Lung (tissue), 12 donors: Measurements from ENCODE around the gene TMEM184A. TPM values are rescaled to one million over a fixed set of nuclear protein-coding genes. Genes with fewer than 3 reads are reported as not detected.

Experiments
- ATAC-seq: fragments of 200-7000 bp; cut with Tn5 transposase; one replicate; pipeline ENCODE4 v1.9.1; 2020; ENCODE audit warnings: moderate number of reproducible peaks; ENCODE audit not compliant: insufficient read depth, low FRiP score
- DNase-seq, 3 donors: peaks; one replicate each; pipeline ENCODE4 v3.0.0-alpha.2; 2013 to 2017
- H3K27ac ChIP-seq, 2 donors: one replicate each; pipeline ENCODE4 v1.5.1; 2013; ENCODE audit warnings: mild to moderate bottlenecking in 2 of 2, moderate library complexity in 2 of 2, control low read depth in 1 of 2, inconsistent platforms in 1 of 2, low read depth in 1 of 2, low read length in 1 of 2
- H3K27me3 ChIP-seq, 3 donors: one replicate each; pipeline ENCODE4 v1.5.1; 2013; ENCODE audit warnings: low read length in 2 of 3; ENCODE audit not compliant: control insufficient read depth in 3 of 3, insufficient read depth in 3 of 3
- H3K36me3 ChIP-seq, 4 donors: one replicate each; pipeline ENCODE4 v1.5.1; 2013; ENCODE audit warnings: low read length in 4 of 4, mild to moderate bottlenecking in 1 of 4, moderate library complexity in 1 of 4; ENCODE audit not compliant: control insufficient read depth in 4 of 4, insufficient read depth in 4 of 4
- H3K4me1 ChIP-seq, 5 donors: one replicate each; pipeline ENCODE4 v1.5.1; 2013; ENCODE audit warnings: low read length in 5 of 5, mild to moderate bottlenecking in 2 of 5, moderate library complexity in 1 of 5; ENCODE audit not compliant: control insufficient read depth in 5 of 5, insufficient read depth in 5 of 5
- H3K4me3 ChIP-seq: one replicate; pipeline ENCODE4 v1.5.1; 2013; ENCODE audit warnings: mild to moderate bottlenecking, control low read depth, moderate library complexity
- H3K9ac ChIP-seq, 2 donors: one replicate each; pipeline ENCODE4 v1.5.1; 2013; ENCODE audit warnings: low read length in 2 of 2, control low read depth in 1 of 2; ENCODE audit not compliant: insufficient read depth in 1 of 2
- H3K9me3 ChIP-seq, 4 donors: one replicate each; pipeline ENCODE4 v1.5.1; 2013; ENCODE audit warnings: low read length in 3 of 4, mild to moderate bottlenecking in 1 of 4, moderate library complexity in 1 of 4; ENCODE audit not compliant: control insufficient read depth in 4 of 4, insufficient read depth in 3 of 4
- CTCF ChIP-seq: IDR thresholded peaks from 2 replicates; pipeline ENCODE4 v1.5.1; 2012; ENCODE audit warnings: mild to moderate bottlenecking; ENCODE audit errors: control extremely low read depth, extremely low read depth
- WGBS, 2 donors: extraction: QIAGEN DNeasy Blood & Tissue Kit; methylation state at CpG; one replicate each; pipeline ENCODE4 v1.1.7; 2013; 5-methylcytosine and 5-hydroxymethylcytosine counted together
- polyA plus RNA-seq, 2 donors: library from polyadenylated mRNA; stranded (reverse); fragments of 200-250 nt; gene quantifications; one replicate each; pipeline ENCODE4 v1.2.1, GENCODE V29; 2013
- total RNA-seq, 2 donors: library from RNA; depleted of rRNA in 1 of 2; stranded (reverse); fragments of >200 nt in 1 of 2; gene quantifications; one replicate each; pipeline ENCODE4 v1.2.1, GENCODE V29; 2014 to 2021
- donor health status: control.
- donor health status: control.
- donor health status: Bipolar disorder and iron deficiency.
- donor health status: healthy.
- donor health status: DM: yes; HTN: yes; CAD: no.

TMEM184A gene
- total and polyA plus RNA-seq, 4 donors = 1.8 to 11.8 (median 8.3) TPM

- Histone ChIP-seq H3K27ac (no peak overlapping the region), H3K27me3 (no peaks in the 10 kb centered on the region), H3K36me3 (peaks cover 6 to 79% (median 21%) of the 10 kb centered on the region in 4 donors), H3K9me3 (no peaks in the 10 kb centered on the region), H3K9ac (no peak overlapping the region), H3K4me1 (peaks cover 0 to 12% (median 5%) of the 10 kb centered on the region in 5 donors), H3K4me3 (no peak overlapping the region)
- ATAC-seq = no peak
- DNase-seq = no peak
- WGBS, 2 donors = 95 to 96% methylated on average over 51 to 62 of the region's 62 CpGs
- no peak for TF ChIP-seq CTCF
Observed at GRCh38 chr7:1498370-1499305, 57.4 kb downstream of the TMEM184A start.

GRCh38 chr7:1497293-1497927 lies 58.6 kb downstream of the TMEM184A start:
- Histone ChIP-seq H3K9ac (no peak overlapping the region), H3K9me3 (no peaks in the 10 kb centered on the region), H3K27me3 (no peaks in the 10 kb centered on the region), H3K4me1 (peaks cover 0 to 1% (median 0%) of the 10 kb centered on the region in 5 donors), H3K4me3 (no peak overlapping the region), H3K27ac (no peak overlapping the region), H3K36me3 (peaks cover 4 to 86% (median 17%) of the 10 kb centered on the region in 4 donors)
- DNase-seq (no peak), ATAC-seq (no peak)
- TF ChIP-seq CTCF = no peak
- WGBS, 2 donors = 94 to 95% methylated on average over 37 of the region's 37 CpGs

DNA sequence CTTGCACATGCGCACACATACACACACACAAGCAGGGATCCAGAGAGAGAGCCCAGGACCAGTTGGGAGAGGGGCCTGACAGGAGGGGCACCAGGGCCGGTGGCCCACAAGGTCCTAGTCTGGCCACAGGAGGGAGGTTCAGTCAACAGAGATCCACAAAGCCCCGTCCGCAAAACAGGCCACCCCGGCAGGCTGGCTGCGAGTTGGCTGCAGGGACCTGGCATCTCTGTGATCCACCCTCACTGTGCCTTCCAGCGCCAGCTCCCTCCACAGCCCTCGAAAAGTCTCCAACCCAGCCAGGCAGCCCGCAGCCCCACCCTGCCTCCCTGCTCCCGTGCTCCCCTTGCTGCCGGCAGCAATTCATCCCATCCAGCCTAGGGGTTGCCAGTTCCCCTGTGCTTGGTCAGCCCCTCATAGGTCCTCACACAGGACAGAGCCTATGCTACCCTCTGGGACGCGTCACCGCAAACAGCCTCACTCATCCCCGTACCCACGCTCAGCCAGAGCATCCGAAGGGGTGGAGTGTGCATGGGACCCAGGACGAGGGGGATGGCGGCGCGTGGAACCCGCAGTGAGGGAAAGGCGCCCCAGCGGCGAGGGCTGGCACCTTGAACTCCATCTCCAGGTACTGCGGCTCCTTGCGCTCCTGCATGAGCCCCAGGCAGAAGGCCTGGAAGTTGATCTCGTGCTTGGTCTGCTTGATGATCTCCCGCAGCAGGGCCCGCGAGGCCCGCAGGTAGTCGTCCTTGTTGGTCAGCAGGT lies 59.3 kb downstream of the TMEM184A start:
- WGBS, 2 donors = 96 to 97% methylated on average over 33 of the region's 33 CpGs
- H3K27ac ChIP-seq = no peak overlapping the region
- no peaks in the 10 kb centered on the region for H3K27me3 ChIP-seq
- no peak for TF ChIP-seq CTCF
- DNase-seq = no peak
- H3K36me3 ChIP-seq = peaks cover 3 to 85% (median 15%) of the 10 kb centered on the region in 4 donors
- no peak for ATAC-seq
- H3K4me1 ChIP-seq = no peaks in the 10 kb centered on the region
- H3K9ac ChIP-seq = no peak overlapping the region
- no peak overlapping the region for H3K4me3 ChIP-seq
- H3K9me3 ChIP-seq = no peaks in the 10 kb centered on the region
